H1 (cell line): Measurements from ENCODE around the gene MRPS9. TPM values are rescaled to one million over a fixed set of nuclear protein-coding genes. Genes with fewer than 3 reads are reported as not detected.

Source experiments
- CTCF ChIA-PET: fragments of 300-600 bp; sonication (Branson Sonifier 250); formaldehyde crosslinking; loops from one replicate; lab custom pipeline; 2021; ENCODE audit not compliant: partially characterized antibody; lab: Charles Lee
- POLR2A ChIA-PET: fragments of 300-600 bp; sonication (Branson Sonifier 250); formaldehyde crosslinking; loops from one replicate; lab custom pipeline; 2021; ENCODE audit warnings: inconsistent platforms; ENCODE audit not compliant: partially characterized antibody; lab: Charles Lee
- DNase-seq, 2 experiments: peaks; one replicate each; pipeline versions ENCODE4 v3.0.0 to v3.0.0-alpha.2; 2010 to 2022; ENCODE audit warnings: low spot score in 2 of 2, low read depth in 1 of 2, mixed read lengths in 1 of 2
- FAIRE-seq: peaks from 2 replicates; lab custom pipeline; 2011; peaks lifted over from hg19 to GRCh38; lab: Jason Lieb, UNC
- H2AFZ ChIP-seq: 2 replicates; pipeline ENCODE4 v1.8.1; 2012; ENCODE audit warnings: low read length, inconsistent platforms
- H2AK5ac ChIP-seq: 2 replicates; pipeline ENCODE4 v1.6.1; 2013; ENCODE audit warnings: low read depth, low read length
- H2BK120ac ChIP-seq: replicated peaks from 2 replicates; pipeline ENCODE3; 2013; ENCODE audit warnings: low read depth, low read length, inconsistent platforms
- H2BK12ac ChIP-seq: 2 replicates; pipeline ENCODE4 v1.6.1; 2013; ENCODE audit warnings: low read depth, low read length
- H2BK15ac ChIP-seq: 2 replicates; pipeline ENCODE4 v1.6.1; 2013; ENCODE audit warnings: low read length
- H2BK20ac ChIP-seq: 2 replicates; pipeline ENCODE4 v1.6.1; 2013; ENCODE audit warnings: low read length
- H2BK5ac ChIP-seq: 2 replicates; pipeline ENCODE4 v1.6.1; 2013; ENCODE audit warnings: low read depth, low read length
- H3K14ac ChIP-seq: 2 replicates; pipeline ENCODE4 v1.6.1; 2013; ENCODE audit warnings: inconsistent platforms; ENCODE audit not compliant: insufficient read length
- H3K18ac ChIP-seq: 2 replicates; pipeline ENCODE4 v1.6.1; 2013; ENCODE audit warnings: low read length; ENCODE audit errors: extremely low read depth
- H3K23ac ChIP-seq: 2 replicates; pipeline ENCODE4 v1.6.1; 2013; ENCODE audit warnings: inconsistent platforms; ENCODE audit not compliant: insufficient read length
- H3K23me2 ChIP-seq: 2 replicates; pipeline ENCODE4 v1.6.1; 2013; ENCODE audit warnings: low read depth, low read length
- H3K27ac ChIP-seq: 2 replicates; pipeline ENCODE4 v1.6.1; 2011; ENCODE audit warnings: low read depth, low read length, inconsistent platforms
- H3K27me3 ChIP-seq, 4 experiments: replicated peaks in 1 of 4; 1 replicate in 1 of 4; 2 replicates in 3 of 4; pipeline versions ENCODE4 v1.6.1 to v1.8.1; 2011 to 2013; ENCODE audit warnings: low read length in 3 of 4, mild to moderate bottlenecking in 3 of 4, inconsistent platforms in 2 of 4, mixed read lengths in 2 of 4, moderate library complexity in 1 of 4; ENCODE audit not compliant: control insufficient read depth in 3 of 4, insufficient read depth in 3 of 4; ENCODE audit errors: extremely low read depth in 1 of 4
- H3K36me3 ChIP-seq, 4 experiments: 2 replicates each; pipeline versions ENCODE4 v1.6.1 to v1.8.1; 2011 to 2013; ENCODE audit warnings: mild to moderate bottlenecking in 4 of 4, low read length in 3 of 4, moderate library complexity in 2 of 4, control low read depth in 1 of 4, inconsistent platforms in 1 of 4; ENCODE audit not compliant: insufficient read depth in 4 of 4, control insufficient read depth in 2 of 4
- H3K4ac ChIP-seq: replicated peaks from 2 replicates; pipeline ENCODE3; 2013; ENCODE audit warnings: low read length, low read depth, mixed read lengths, inconsistent platforms; ENCODE audit not compliant: insufficient read length
- H3K4me1 ChIP-seq, 4 experiments: replicated peaks in 1 of 4; 1 replicate in 1 of 4; 2 replicates in 3 of 4; pipeline versions ENCODE4 v1.6.1 to v1.8.1; 2011 to 2013; ENCODE audit warnings: low read length in 3 of 4, inconsistent platforms in 2 of 4, mixed read lengths in 1 of 4; ENCODE audit not compliant: insufficient read depth in 4 of 4, control insufficient read depth in 3 of 4
- H3K4me2 ChIP-seq, 2 experiments: 2 replicates each; pipeline versions ENCODE4 v1.6.1 to v1.8.1; 2011 to 2013; ENCODE audit warnings: low read depth in 2 of 2, low read length in 2 of 2, control low read depth in 1 of 2, inconsistent platforms in 1 of 2, mild to moderate bottlenecking in 1 of 2; ENCODE audit not compliant: insufficient read depth in 1 of 2
- H3K4me3 ChIP-seq, 4 experiments: fragments of 200-600, 300-600 bp in 1 of 4; sonication (generic), shearing (Covaris generic), sonication (Bioruptor Twin) in 1 of 4; 2 replicates each; pipeline versions ENCODE4 v1.5.1 to v1.8.1; 2011 to 2016; ENCODE audit warnings: low read length in 4 of 4, low read depth in 3 of 4, control low read depth in 2 of 4, inconsistent platforms in 2 of 4, mild to moderate bottlenecking in 2 of 4, mixed read lengths in 1 of 4, moderate library complexity in 1 of 4; ENCODE audit not compliant: insufficient read depth in 2 of 4; ENCODE audit errors: extremely low read depth in 1 of 4
- H3K56ac ChIP-seq: replicated peaks from 2 replicates; pipeline ENCODE3; 2013; ENCODE audit warnings: low read depth, mild to moderate bottlenecking, mixed read lengths, low read length, inconsistent platforms; ENCODE audit not compliant: insufficient read length
- H3K79me1 ChIP-seq: 2 replicates; pipeline ENCODE4 v1.6.1; 2013; ENCODE audit warnings: low read depth, low read length, control low read depth
- H3K79me2 ChIP-seq, 2 experiments: 2 replicates each; pipeline versions ENCODE4 v1.6.1 to v1.8.1; 2012 to 2013; ENCODE audit warnings: low read length in 2 of 2, mild to moderate bottlenecking in 2 of 2, inconsistent platforms in 1 of 2; ENCODE audit not compliant: insufficient read depth in 2 of 2, control insufficient read depth in 1 of 2
- H3K9ac ChIP-seq, 4 experiments: replicated peaks in 1 of 4; 1 replicate in 1 of 4; 2 replicates in 3 of 4; pipeline versions ENCODE4 v1.6.1 to v1.8.1; 2011 to 2013; ENCODE audit warnings: low read depth in 3 of 4, low read length in 3 of 4, control low read depth in 2 of 4, mild to moderate bottlenecking in 2 of 4, moderate library complexity in 2 of 4, inconsistent platforms in 1 of 4; ENCODE audit errors: extremely low read depth in 1 of 4
- H3K9me3 ChIP-seq, 2 experiments: 2 replicates each; pipeline versions ENCODE4 v1.6.1 to v1.8.1; 2012 to 2013; ENCODE audit warnings: mild to moderate bottlenecking in 2 of 2, moderate library complexity in 2 of 2, control low read depth in 1 of 2, inconsistent platforms in 1 of 2, low read depth in 1 of 2, low read length in 1 of 2, mixed read lengths in 1 of 2; ENCODE audit not compliant: insufficient read depth in 2 of 2
- H4K20me1 ChIP-seq, 2 experiments: replicated peaks in 1 of 2; 2 replicates each; pipeline versions ENCODE3 to v1.8.1; 2011 to 2013; ENCODE audit warnings: inconsistent platforms in 2 of 2, low read length in 2 of 2, mild to moderate bottlenecking in 1 of 2; ENCODE audit not compliant: insufficient read depth in 2 of 2, control insufficient read depth in 1 of 2
- H4K5ac ChIP-seq: 2 replicates; pipeline ENCODE4 v1.6.1; 2013; ENCODE audit warnings: low read length, low read depth, mixed read lengths, inconsistent platforms; ENCODE audit not compliant: insufficient read length
- H4K8ac ChIP-seq: 2 replicates; pipeline ENCODE4 v1.8.0; 2013; ENCODE audit warnings: mild to moderate bottlenecking, moderate library complexity, low read length, inconsistent platforms; ENCODE audit not compliant: insufficient read depth; ENCODE audit errors: extremely low read depth
- H4K91ac ChIP-seq: replicated peaks from 2 replicates; pipeline ENCODE3; 2013; ENCODE audit warnings: low read length, mixed read lengths, inconsistent platforms; ENCODE audit not compliant: insufficient read length
- BRCA1 ChIP-seq: IDR thresholded peaks from 2 replicates; pipeline ENCODE4 v1.6.1; 2012; ENCODE audit warnings: low read depth, low read length, improper control_type of control experiment
- CHD2 ChIP-seq: IDR thresholded peaks from 2 replicates; pipeline ENCODE4 v1.6.1; 2012; ENCODE audit warnings: low read length, improper control_type of control experiment
- MAFK ChIP-seq: IDR thresholded peaks from 2 replicates; pipeline ENCODE4 v1.6.1; 2012; ENCODE audit warnings: low read depth, mild to moderate bottlenecking, improper control_type of control experiment, low read length
- NANOG ChIP-seq: IDR thresholded peaks from 2 replicates; pipeline ENCODE4 v1.6.1; 2011; ENCODE audit warnings: low read length, low read depth, mild to moderate bottlenecking, inconsistent platforms; ENCODE audit not compliant: insufficient read depth, poor library complexity, severe bottlenecking
- SAP30 ChIP-seq: fragments of 300-600 bp; sonication (generic); IDR thresholded peaks from 2 replicates; pipeline ENCODE4 v1.7.1; 2012; ENCODE audit warnings: low read length, moderate library complexity, mild to moderate bottlenecking, inconsistent platforms; ENCODE audit not compliant: insufficient read depth, insufficient replicate concordance
- SP1 ChIP-seq: IDR thresholded peaks from 2 replicates; pipeline ENCODE4 v1.6.1; 2011; ENCODE audit warnings: low read depth, low read length
- SRF ChIP-seq: IDR thresholded peaks from 2 replicates; pipeline ENCODE4 v1.6.1; 2011; ENCODE audit warnings: mild to moderate bottlenecking, low read depth, low read length, moderate library complexity
- WGBS, 2 experiments: shearing (Covaris generic) in 1 of 2; methylation state at CpG; one replicate each; pipeline versions ENCODE4 v1.1.6 to v1.1.7; 2013 to 2015; ENCODE audit warnings: low lambda C conversion rate in 2 of 2, mixed read lengths in 2 of 2, inconsistent platforms in 1 of 2, low coverage in 1 of 2, missing lambda C conversion rate in 1 of 2; ENCODE audit not compliant: insufficient replicate concordance in 2 of 2, insufficient coverage in 1 of 2, insufficient read length in 1 of 2; ENCODE audit errors: extremely low coverage in 1 of 2, missing lambda C conversion rate in 1 of 2; 5-methylcytosine and 5-hydroxymethylcytosine counted together
- polyA plus RNA-seq, 7 experiments: library from polyadenylated mRNA; depleted of rRNA in 3 of 7; stranded (reverse) in 5 of 7; unstranded in 2 of 7; fragments of >200 nt in 5 of 7; fragments of 200-250 nt in 2 of 7; gene quantifications; 1 replicate in 5 of 7; 2 replicates in 1 of 7; 4 replicates in 1 of 7; pipeline versions ENCODE4 v1.2.1 to v1.2.3, GENCODE V29; 2011 to 2013; ENCODE audit warnings: missing spikeins in 2 of 7, mixed read lengths in 2 of 7
- total RNA-seq: library from RNA; stranded (reverse); fragmentation: NEBNext Ultra II Directional; extraction: Animal tissue kit (Norgen Biotek cat#: 25700); gene quantifications from 2 replicates; pipeline ENCODE4 v1.2.1, GENCODE V29; 2021

Gene MRPS9
- total and polyA plus RNA-seq, 2 of the 8 experiments (the other 6 are each of a cell fraction or from before 2014, with no cell fraction given) = 36.2 to 71.0 TPM

DNA sequence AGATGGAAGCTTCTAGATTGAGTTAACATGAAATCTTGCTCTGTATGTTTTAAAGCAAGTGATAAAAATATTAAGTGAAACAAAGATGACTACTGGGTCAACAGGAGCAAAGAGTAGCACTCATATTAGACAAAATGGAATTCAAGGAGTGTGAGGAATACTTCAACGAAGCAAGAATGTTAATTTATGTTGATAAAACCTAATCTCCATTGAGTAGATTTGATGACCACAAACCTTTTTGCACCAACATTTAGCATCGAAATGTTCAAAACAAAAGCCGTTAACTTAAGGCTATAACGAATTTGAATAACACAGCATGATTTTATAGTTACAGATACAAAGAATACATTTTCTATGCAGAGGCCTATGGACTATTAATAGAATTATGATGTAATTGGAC is 35.7 kb downstream of the MRPS9 start:
- WGBS, 2 experiments = 60% methylated on average over 4 of the region's 4 CpGs; no CpG with 5 or more reads in 1 of the 2 experiments
- Histone ChIP-seq H2BK5ac (no peak overlapping the region), H3K23me2 (no peaks in the 10 kb centered on the region), H2AFZ (no peak overlapping the region), H3K79me1 (peaks cover 3% of the 10 kb centered on the region; the same call in 1 of the 2 replicates), H3K27me3 (no peaks in the 10 kb centered on the region), H2BK12ac (no peak overlapping the region), H2BK120ac (no peak overlapping the region), H3K27ac (no peak overlapping the region), H4K20me1 (no peaks in the 10 kb centered on the region), H3K56ac (no peak overlapping the region), H3K18ac (no peak overlapping the region), H4K91ac (no peak overlapping the region), H3K4ac (no peak overlapping the region), H3K4me2 (no peak overlapping the region), H3K9me3 (no peaks in the 10 kb centered on the region), H4K8ac (no peak overlapping the region), H2BK20ac (no peak overlapping the region), H3K23ac (no peak overlapping the region), H3K79me2 (peaks cover 0 to 7% of the 10 kb centered on the region in 2 experiments; a peak in 2 of 4 replicates), H4K5ac (no peak overlapping the region), H2BK15ac (no peak overlapping the region), H3K9ac (no peak overlapping the region), H2AK5ac (no peak overlapping the region), H3K36me3 (peaks cover 0 to 3% (median 0%) of the 10 kb centered on the region in 4 experiments; a peak in 1 of 8 replicates), H3K14ac (no peak overlapping the region), H3K4me1 (peaks cover 1 to 5% (median 3%) of the 10 kb centered on the region in 4 experiments; a peak in 2 of 7 replicates), H3K4me3 (no peak overlapping the region)
- FAIRE-seq = no peak
- no peak for TF ChIP-seq SP1
- TF ChIP-seq SAP30 = no peak
- no peak for TF ChIP-seq CHD2
- TF ChIP-seq MAFK = no peak
- no peak for TF ChIP-seq BRCA1
- no peak for TF ChIP-seq SRF
- TF ChIP-seq NANOG = no peak
- POLR2A ChIA-PET = no interaction called here
- CTCF ChIA-PET = interaction anchor here (0.9 kb wide), 1 partner anchor 37 kb away, joined by 3 read pairs; no protein-coding TSS in a partner anchor
- DNase-seq = no peak
